Keratinocyte (primary cell): ENCODE measurements around the gene KCNK5. TPM values are rescaled to one million over a fixed set of nuclear protein-coding genes. Genes with fewer than 3 reads are reported as not detected.

Experiments
- DNase-seq: peaks from one replicate; pipeline ENCODE4 v3.0.0-alpha.2; 2011; ENCODE audit warnings: low read depth, missing footprints, low spot score
- FAIRE-seq: peaks from 2 replicates; lab custom pipeline; 2011; peaks lifted over from hg19 to GRCh38; lab: Jason Lieb, UNC
- H2AFZ ChIP-seq: 2 replicates; pipeline ENCODE4 v1.6.0; 2012; ENCODE audit warnings: low read length, control low read depth, inconsistent platforms; ENCODE audit not compliant: control insufficient read depth
- H3K27ac ChIP-seq: 2 replicates; pipeline ENCODE4 v1.5.1; 2011; ENCODE audit warnings: low read length; ENCODE audit not compliant: control insufficient read depth, insufficient read depth
- H3K27me3 ChIP-seq: 3 replicates; pipeline ENCODE4 v1.6.0; 2011; ENCODE audit warnings: low read length; ENCODE audit not compliant: control insufficient read depth, insufficient read depth; ENCODE audit errors: extremely low read depth
- H3K36me3 ChIP-seq, 2 experiments: 2 replicates in 1 of 2; 3 replicates in 1 of 2; pipeline ENCODE4 v1.5.1; 2011; ENCODE audit warnings: low read length in 2 of 2, mild to moderate bottlenecking in 1 of 2; ENCODE audit not compliant: control insufficient read depth in 2 of 2, insufficient read depth in 2 of 2; ENCODE audit errors: extremely low read depth in 1 of 2
- H3K4me1 ChIP-seq: 3 replicates; pipeline ENCODE4 v1.5.1; 2011; ENCODE audit warnings: low read length; ENCODE audit not compliant: control insufficient read depth, insufficient read depth; ENCODE audit errors: extremely low read depth
- H3K4me2 ChIP-seq: 3 replicates; pipeline ENCODE4 v1.6.0; 2011; ENCODE audit warnings: low read depth, low read length; ENCODE audit not compliant: control insufficient read depth, insufficient read depth; ENCODE audit errors: extremely low read depth
- H3K4me3 ChIP-seq, 3 experiments: fragments of 200-600 bp in 1 of 3; sonication (generic) in 1 of 3; 2 replicates in 2 of 3; 3 replicates in 1 of 3; pipeline ENCODE4 v1.5.1; 2011 to 2016; ENCODE audit warnings: low read length in 3 of 3, mild to moderate bottlenecking in 3 of 3, control low read depth in 2 of 3, inconsistent platforms in 1 of 3, low read depth in 1 of 3, mixed read lengths in 1 of 3, mixed run types in 1 of 3, moderate library complexity in 1 of 3; ENCODE audit not compliant: control insufficient read depth in 2 of 3, insufficient read depth in 2 of 3; ENCODE audit errors: extremely low read depth in 1 of 3
- H3K79me2 ChIP-seq: 2 replicates; pipeline ENCODE4 v1.6.0; 2012; ENCODE audit warnings: low read length; ENCODE audit not compliant: control insufficient read depth, insufficient read depth
- H3K9ac ChIP-seq: 3 replicates; pipeline ENCODE4 v1.6.0; 2011; ENCODE audit warnings: low read length; ENCODE audit not compliant: control insufficient read depth, insufficient read depth; ENCODE audit errors: extremely low read depth
- H3K9me1 ChIP-seq: 3 replicates; pipeline ENCODE4 v1.6.0; 2011; ENCODE audit warnings: low read length; ENCODE audit not compliant: control insufficient read depth, insufficient read depth; ENCODE audit errors: extremely low read depth
- H3K9me3 ChIP-seq: 2 replicates; pipeline ENCODE4 v1.5.1; 2012; ENCODE audit warnings: low read depth, low read length; ENCODE audit not compliant: control insufficient read depth
- H4K20me1 ChIP-seq: 3 replicates; pipeline ENCODE4 v1.6.0; 2011; ENCODE audit warnings: low read length; ENCODE audit not compliant: control insufficient read depth, insufficient read depth; ENCODE audit errors: extremely low read depth
- EZH2 ChIP-seq: IDR thresholded peaks from one replicate; pipeline ENCODE4 v1.6.1; 2012; ENCODE audit warnings: inconsistent platforms, mild to moderate bottlenecking, low read length, moderate library complexity
- dilution Hi-C: fragments of 300-500 bp; cut with MboI; formaldehyde crosslinking; loops from one replicate; pipeline ENCODE4 v1.7.0; 2020; ENCODE audit warnings: low sequenced_read_pairs; ENCODE audit not compliant: extremely low pct_ligation_motif_present
- polyA plus RNA-seq, 5 experiments: library from polyadenylated mRNA; depleted of rRNA in 3 of 5; stranded (reverse) in 3 of 5; stranded (forward) in 1 of 5; unstranded in 1 of 5; fragments of >200 nt; gene quantifications; 1 replicate in 1 of 5; 2 replicates in 3 of 5; 3 replicates in 1 of 5; pipeline versions ENCODE4 v1.2.1 to v1.2.3, GENCODE V29; 2011 to 2012; ENCODE audit warnings: missing spikeins in 2 of 5, low read depth in 1 of 5, low replicate concordance in 1 of 5
- TF ChIP-seq, protein P1 (sequence below), 3 experiments: IDR thresholded peaks in 1 of 3; conservative IDR thresholded peaks in 1 of 3; optimal IDR thresholded peaks in 1 of 3; 2 replicates in 2 of 3; 3 replicates in 1 of 3; pipeline versions ENCODE3 to v1.5.1; 2011; ENCODE audit warnings: low read length in 3 of 3, mild to moderate bottlenecking in 3 of 3, moderate library complexity in 2 of 3, control low read depth in 1 of 3, inconsistent platforms in 1 of 3; ENCODE audit not compliant: insufficient read depth in 2 of 3; ENCODE audit errors: extremely low read depth in 1 of 3

KCNK5 gene
- polyA plus RNA-seq, 1 donor (not counting 4 experiments of a cell fraction or from before 2014, with no cell fraction given), result not detected

- Histone ChIP-seq H3K27ac (no peak overlapping the region), H3K79me2 (no peaks in the 10 kb centered on the region), H3K27me3 (no peaks in the 10 kb centered on the region), H3K9me3 (no peaks in the 10 kb centered on the region), H3K9ac (no peak overlapping the region), H2AFZ (no peak overlapping the region), H3K4me3 (no peak overlapping the region), H4K20me1 (no peaks in the 10 kb centered on the region), H3K4me2 (no peak overlapping the region), H3K9me1 (no peaks in the 10 kb centered on the region), H3K36me3 (no peaks in the 10 kb centered on the region), H3K4me1 (peaks cover 6% of the 10 kb centered on the region)
- DNase-seq (no peak), FAIRE-seq (no peak)
- dilution Hi-C loops, result no loop called here
- TF ChIP-seq, protein P1, sequence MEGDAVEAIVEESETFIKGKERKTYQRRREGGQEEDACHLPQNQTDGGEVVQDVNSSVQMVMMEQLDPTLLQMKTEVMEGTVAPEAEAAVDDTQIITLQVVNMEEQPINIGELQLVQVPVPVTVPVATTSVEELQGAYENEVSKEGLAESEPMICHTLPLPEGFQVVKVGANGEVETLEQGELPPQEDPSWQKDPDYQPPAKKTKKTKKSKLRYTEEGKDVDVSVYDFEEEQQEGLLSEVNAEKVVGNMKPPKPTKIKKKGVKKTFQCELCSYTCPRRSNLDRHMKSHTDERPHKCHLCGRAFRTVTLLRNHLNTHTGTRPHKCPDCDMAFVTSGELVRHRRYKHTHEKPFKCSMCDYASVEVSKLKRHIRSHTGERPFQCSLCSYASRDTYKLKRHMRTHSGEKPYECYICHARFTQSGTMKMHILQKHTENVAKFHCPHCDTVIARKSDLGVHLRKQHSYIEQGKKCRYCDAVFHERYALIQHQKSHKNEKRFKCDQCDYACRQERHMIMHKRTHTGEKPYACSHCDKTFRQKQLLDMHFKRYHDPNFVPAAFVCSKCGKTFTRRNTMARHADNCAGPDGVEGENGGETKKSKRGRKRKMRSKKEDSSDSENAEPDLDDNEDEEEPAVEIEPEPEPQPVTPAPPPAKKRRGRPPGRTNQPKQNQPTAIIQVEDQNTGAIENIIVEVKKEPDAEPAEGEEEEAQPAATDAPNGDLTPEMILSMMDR (optimal IDR thresholded peaks at IDR 0.05 in 1 of 3, IDR thresholded peaks at IDR 0.05 in 1 of 3, conservative IDR thresholded peaks at IDR 0.05 in 1 of 3; ENCODE audit: extremely low read depth in 1 of 3, insufficient read depth in 2 of 3, low read length in 3 of 3), result no peak
- TF ChIP-seq EZH2, result no peak
These were observed 47.9 kb downstream of the KCNK5 start for GRCh38 chr6:39181333-39181732.

GRCh38 chr6:39178804-39179203, 50.5 kb downstream of the KCNK5 start:
- Histone ChIP-seq H3K9ac (no peak overlapping the region), H3K36me3 (no peaks in the 10 kb centered on the region), H3K4me1 (no peaks in the 10 kb centered on the region), H3K27me3 (no peaks in the 10 kb centered on the region), H3K27ac (no peak overlapping the region), H3K4me2 (no peak overlapping the region), H4K20me1 (no peaks in the 10 kb centered on the region), H3K4me3 (no peak overlapping the region), H3K79me2 (no peaks in the 10 kb centered on the region), H2AFZ (no peak overlapping the region), H3K9me1 (no peaks in the 10 kb centered on the region), H3K9me3 (no peaks in the 10 kb centered on the region)
- dilution Hi-C loops, result no loop called here
- no peak for DNase-seq
- TF ChIP-seq, protein P1 (optimal IDR thresholded peaks at IDR 0.05 in 1 of 3, IDR thresholded peaks at IDR 0.05 in 1 of 3, conservative IDR thresholded peaks at IDR 0.05 in 1 of 3; ENCODE audit: extremely low read depth in 1 of 3, insufficient read depth in 2 of 3, low read length in 3 of 3), result no peak
- no peak for TF ChIP-seq EZH2
- no peak for FAIRE-seq
